ENCODE results near the gene LRTM1.
A peak's percentile ranks its signal among the peaks of the same experiment; 100 is the strongest.

Gene LRTM1

GRCh38 chr3:54928046-54928770 is at the start of gene LRTM1:
Gene LRTM1 (minus strand): TSS chr3:54928059. CDS start chr3:54927911, 148 bp downstream.
- no peak for DNase-seq

DNA sequence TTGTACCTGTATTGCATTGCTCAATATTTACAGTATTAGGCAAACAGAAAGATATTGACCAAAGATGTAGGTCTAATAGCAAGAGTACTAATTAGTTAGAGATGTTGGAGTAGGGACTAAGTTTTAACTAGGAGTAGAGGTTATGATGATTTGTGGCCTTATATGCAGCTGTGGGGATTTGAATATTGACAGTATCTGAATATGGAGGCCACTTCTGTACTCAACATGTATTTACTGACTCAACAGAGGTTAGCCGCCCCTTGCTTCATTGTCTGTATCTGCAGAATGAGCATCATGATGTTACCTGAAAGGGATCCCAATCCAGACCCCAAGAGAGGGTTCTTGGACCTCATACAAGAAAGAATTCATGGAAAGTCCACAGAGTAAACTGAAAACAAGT is 49.6 kb upstream of the LRTM1 start:
- no peak for DNase-seq

DNA sequence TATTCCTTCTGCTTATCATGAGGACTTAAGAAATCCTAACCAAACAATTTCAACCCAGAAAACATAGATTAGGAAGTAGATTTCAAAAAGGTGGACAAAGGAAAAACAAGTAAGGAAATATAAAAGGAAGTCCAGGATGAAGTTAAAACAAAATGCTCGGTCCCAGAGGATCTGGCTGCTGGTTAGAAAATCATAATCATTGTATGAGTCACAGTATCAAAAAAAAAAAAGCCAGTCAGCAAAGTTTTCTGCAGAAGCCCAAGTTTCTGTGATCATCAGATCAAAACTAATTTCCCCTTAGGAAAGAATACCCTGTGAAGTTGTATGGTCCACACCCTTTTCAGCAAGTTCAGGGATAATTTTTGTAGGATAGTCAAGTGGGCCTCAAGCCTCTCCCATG is 43.0 kb upstream of the LRTM1 start:
- DNase-seq: no peak

GRCh38 chr3:54969652-54970051 is 41.8 kb upstream of the LRTM1 start:
- DNase-seq: no peak

GRCh38 chr3:54968546-54969172 is 40.8 kb upstream of the LRTM1 start:
- DNase-seq: no peak

DNA sequence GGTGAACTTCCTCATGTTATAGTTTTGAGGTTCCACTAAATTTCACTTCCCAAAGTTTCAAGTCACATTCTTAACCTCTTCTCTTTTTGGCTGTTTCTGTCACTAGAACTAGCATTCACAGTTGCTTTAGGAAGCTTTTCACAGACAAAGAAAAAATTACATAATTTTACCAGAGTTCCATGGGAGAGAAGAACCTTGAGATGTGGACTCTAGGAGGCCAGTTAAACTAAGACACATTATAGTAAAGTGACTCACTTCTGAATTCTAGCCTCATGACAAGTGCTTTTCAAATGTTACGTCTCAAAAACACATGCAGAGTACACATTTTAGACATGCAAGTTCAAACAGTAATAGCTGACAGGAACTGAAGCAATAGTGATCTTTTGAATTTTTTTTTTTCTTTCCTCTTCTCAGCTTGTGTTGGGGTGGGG is 39.9 kb upstream of the LRTM1 start:
- peak; percentile 98 for DNase-seq

DNA sequence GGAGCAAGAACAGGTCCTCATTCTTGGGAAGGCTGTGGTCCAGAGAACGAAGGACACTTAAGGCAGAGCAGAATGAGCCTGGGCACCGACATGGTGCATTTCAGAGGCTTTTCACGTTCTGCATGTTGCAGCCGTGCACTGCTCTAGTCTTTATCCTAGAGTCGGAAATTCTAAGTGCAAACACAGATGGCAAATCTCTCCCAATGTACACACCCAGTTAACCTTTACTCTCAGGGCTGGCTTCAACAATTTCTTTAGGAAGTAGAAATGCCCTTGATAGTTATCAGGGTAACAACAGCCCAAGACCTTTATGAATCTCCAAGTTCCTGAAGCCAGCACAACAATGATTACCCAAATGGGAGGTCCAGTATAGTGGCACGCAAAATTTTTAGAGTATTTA is 39.1 kb upstream of the LRTM1 start:
- DNase-seq: no peak

DNA sequence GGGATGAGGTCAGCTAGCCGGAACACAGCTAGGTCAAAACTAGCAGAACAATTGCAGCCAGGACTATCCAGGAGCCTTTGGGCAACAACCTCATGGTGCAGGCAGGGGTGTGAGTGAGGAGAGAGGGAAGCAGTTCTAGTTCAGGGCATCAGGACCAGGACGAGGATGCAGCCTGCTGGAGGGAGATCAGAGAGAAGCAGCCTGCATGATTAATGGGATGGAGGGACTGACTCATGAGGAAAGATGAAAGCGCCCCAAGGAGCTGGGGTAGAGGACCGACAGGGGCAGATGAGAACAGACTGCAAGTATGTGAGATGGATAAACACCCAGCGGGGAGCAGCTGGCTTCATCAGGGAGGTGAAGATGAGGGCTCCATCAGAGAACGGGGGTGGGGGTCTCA is 37.9 kb upstream of the LRTM1 start:
- DNase-seq: no peak

- DNase-seq: no peak
Measured at GRCh38 chr3:54964081-54964480, 36.2 kb upstream of the LRTM1 start.

DNA sequence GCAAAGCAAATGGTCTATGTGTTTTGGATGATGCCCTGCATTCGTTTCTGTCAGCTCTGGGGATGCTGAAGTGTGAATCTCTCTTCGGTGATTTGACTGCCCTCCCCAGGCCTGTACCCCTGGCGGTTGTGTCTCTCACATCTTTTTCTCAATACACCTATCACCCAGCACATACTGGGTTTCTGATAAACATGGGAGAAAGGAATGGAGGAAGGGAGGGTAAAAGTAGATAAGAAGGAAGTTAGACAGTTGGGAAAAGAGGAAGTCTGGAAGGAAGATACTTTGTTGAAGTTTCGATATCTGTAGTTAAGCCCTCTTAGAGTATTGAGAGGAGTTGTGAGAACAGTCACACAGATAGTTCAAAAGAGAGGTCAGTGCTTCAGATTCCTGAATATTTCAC is 35.8 kb upstream of the LRTM1 start:
- peak; percentile 88 for DNase-seq

GRCh38 chr3:54962200-54962599 is 34.3 kb upstream of the LRTM1 start:
- no peak for DNase-seq

DNA sequence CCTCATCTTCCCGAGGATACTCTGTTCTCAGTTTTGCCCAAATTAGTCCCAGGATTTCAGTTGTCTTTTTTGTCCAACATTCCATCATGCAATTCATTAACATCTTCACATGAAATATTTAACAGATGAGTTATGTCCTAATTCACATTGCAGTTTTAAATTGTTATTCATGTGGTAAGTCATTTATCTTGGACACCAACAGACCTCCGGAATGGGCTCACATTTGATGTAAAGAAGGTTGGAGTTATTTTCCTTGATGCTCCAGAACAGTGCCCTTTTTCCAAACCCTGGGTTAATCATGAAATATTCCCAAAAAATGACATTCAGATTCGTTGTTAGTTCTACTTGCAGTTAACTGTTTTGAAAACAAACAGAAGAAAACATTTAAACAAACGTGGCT is 32.8 kb upstream of the LRTM1 start:
- no peak for DNase-seq

DNA sequence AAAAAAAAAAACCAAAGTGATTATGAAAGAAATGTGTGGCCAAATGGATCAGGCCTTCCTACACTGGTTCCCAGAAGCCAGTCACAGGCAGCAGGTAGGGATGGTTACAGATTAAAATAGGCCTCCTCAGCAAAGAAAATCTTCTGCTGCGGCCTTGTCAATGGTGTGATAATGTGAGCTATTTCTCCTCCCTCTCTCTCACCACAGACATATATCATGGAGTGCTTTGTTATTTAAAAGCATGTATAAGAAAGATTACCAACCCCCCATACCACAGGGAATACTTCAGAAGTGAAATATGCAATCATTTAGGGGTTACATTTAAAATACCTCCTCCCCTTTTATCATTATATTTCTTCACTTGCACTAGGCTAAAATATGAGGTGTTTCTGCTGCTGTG is 32.2 kb upstream of the LRTM1 start:
- no peak for DNase-seq

DNA sequence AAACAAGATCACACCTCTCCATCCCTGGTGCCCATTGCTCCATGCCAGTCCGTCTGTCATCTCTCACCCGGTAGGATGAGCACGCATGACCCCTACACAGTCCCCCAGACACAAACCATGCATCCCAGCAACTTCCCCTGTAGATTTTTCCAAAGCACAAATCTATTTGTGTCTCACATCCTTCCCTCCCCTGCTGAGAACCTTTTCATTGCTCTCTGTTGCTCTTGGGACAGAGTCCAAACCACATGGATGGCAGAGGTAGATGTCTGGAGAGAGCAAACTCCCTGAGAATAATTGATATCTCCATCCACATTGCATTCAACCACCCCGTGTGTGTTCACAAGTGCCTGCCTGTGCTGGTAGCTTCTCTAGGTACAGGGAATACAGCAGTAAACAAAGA is 29.9 kb upstream of the LRTM1 start:
- no peak for DNase-seq

GRCh38 chr3:54955941-54956340 is 28.1 kb upstream of the LRTM1 start:
- no peak for DNase-seq

DNA sequence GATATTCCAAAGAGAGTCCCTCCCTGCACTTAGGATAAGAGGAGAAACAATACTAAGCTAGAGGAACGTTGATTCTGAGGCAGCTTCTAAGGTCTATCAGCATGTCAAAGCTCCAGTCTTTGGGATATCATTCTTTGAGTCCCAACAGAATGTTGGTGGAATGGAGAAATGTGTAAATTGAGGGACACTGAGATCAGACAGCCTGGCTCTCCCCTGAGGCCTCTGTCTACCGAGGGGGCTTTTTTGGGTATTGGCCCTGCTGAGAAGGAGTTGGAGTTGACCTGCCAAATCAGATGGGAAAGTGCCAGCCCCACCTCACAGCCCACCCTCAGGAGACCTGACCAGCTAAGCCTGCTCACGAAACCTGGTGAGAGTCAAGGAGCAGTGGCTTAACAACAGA is 27.6 kb upstream of the LRTM1 start:
- no peak for DNase-seq

DNA sequence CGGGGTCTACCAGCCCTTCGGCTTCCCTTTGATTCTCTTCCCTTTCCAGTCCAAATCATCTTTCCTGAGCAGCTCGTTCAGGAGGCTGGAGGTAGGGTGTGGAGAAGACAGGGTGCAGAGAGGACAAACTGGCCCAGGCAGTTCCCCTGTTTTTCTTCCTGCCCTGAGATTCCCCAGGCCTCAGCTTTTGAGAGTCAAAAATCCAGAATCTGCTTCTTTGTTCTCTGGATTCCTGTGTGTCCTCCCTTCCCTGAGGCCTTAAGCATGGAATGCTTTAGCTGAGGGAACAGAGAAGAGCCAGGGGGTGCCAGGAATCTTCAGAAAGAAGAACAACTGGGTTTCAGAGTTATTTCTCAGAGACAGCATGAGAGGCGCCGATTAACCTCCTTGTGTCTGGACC is 26.7 kb upstream of the LRTM1 start:
- no peak for DNase-seq

- no peak for DNase-seq
Measured at GRCh38 chr3:54954022-54954421, 26.2 kb upstream of the LRTM1 start.

- peak; percentile 65 for DNase-seq
Measured at GRCh38 chr3:54951405-54951804, 23.5 kb upstream of the LRTM1 start.

GRCh38 chr3:54950391-54951003 is 22.6 kb upstream of the LRTM1 start:
- DNase-seq: no peak

DNA sequence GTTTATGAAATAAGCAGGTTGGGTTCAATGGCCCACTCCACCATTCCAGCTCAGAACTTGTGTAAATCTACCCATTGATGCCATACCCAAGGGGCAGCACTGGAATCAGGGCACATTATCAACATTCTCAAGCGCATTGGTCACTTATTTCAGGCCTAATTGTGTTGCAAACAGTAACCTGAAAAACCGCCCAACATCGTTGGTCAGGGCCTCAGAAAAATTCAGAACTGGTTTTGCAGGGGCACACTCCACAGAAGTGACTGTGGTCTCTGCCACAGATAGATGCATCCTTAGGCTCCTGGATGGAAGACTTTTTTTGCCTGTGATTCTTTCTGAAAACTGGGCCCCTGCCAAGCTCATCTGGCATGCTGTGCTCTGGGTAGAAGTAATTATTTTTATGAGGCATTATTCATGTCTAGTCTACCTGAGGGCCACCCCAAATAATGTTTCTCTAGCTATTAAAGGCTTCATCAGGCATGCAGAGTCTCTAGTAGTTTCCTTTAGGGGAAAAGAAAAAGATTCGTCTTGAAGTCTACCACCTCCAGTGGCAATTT is 21.7 kb upstream of the LRTM1 start:
- DNase-seq: no peak

GRCh38 chr3:54941690-54942362 is 14.0 kb upstream of the LRTM1 start:
- DNase-seq: no peak

- no peak for DNase-seq
Measured at GRCh38 chr3:54940971-54941370, 13.1 kb upstream of the LRTM1 start.
